ENCODE results near the gene SYNDIG1.

GRCh38 chr20:24432046-24432442 lies 37.4 kb upstream of the SYNDIG1 start:
- no peak for TF ChIP-seq CTCF (conservative IDR thresholded peaks at IDR 0.05; ENCODE audit: low read depth, low read length)
- no peak for TF ChIP-seq BHLHE40 (IDR thresholded peaks at IDR 0.05; ENCODE audit: low read depth, low read length)
- TF ChIP-seq POLR2A (IDR thresholded peaks at IDR 0.05; ENCODE audit: low read depth, low read length) = no peak
- no peak for TF ChIP-seq SMC3 (IDR thresholded peaks at IDR 0.05; ENCODE audit: low read depth, low read length)
- TF ChIP-seq, protein P1, sequence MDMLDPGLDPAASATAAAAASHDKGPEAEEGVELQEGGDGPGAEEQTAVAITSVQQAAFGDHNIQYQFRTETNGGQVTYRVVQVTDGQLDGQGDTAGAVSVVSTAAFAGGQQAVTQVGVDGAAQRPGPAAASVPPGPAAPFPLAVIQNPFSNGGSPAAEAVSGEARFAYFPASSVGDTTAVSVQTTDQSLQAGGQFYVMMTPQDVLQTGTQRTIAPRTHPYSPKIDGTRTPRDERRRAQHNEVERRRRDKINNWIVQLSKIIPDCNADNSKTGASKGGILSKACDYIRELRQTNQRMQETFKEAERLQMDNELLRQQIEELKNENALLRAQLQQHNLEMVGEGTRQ (IDR thresholded peaks at IDR 0.05; ENCODE audit: low read depth, low read length) = no peak
- no peak for TF ChIP-seq RFX5 (IDR thresholded peaks at IDR 0.05; ENCODE audit: low read depth, low read length)
- TF ChIP-seq MAFK (IDR thresholded peaks at IDR 0.05; ENCODE audit: low read depth, low read length) = no peak
- TF ChIP-seq ELK1 (IDR thresholded peaks at IDR 0.05; ENCODE audit: borderline replicate concordance, low read depth, low read length) = no peak
- no peak for TF ChIP-seq CHD1 (IDR thresholded peaks at IDR 0.05; ENCODE audit: low read depth, low read length)

Measured in IMR-90 (cell line).